Hepatocyte (in vitro differentiated cells): ENCODE measurements around the gene PIK3R2. TPM values are rescaled to one million over a fixed set of nuclear protein-coding genes. Genes with fewer than 3 reads are reported as not detected.

Experiments used
- DNase-seq: peaks from one replicate; pipeline ENCODE4 v3.0.0-alpha.2; 2016; ENCODE audit warnings: low spot score
- H2AFZ ChIP-seq: fragments of 200-600 bp; sonication (generic); 2 replicates; pipeline ENCODE4 v1.6.0; 2016; ENCODE audit warnings: antibody characterized with exemption, mild to moderate bottlenecking
- H3K27ac ChIP-seq: fragments of 200-600 bp; sonication (generic); 2 replicates; pipeline ENCODE4 v1.5.1; 2016; ENCODE audit warnings: mild to moderate bottlenecking
- H3K27me3 ChIP-seq: fragments of 200-600 bp; sonication (generic); 2 replicates; pipeline ENCODE4 v1.6.1; 2016
- H3K36me3 ChIP-seq: fragments of 200-600 bp; sonication (generic); replicated peaks from 2 replicates; pipeline ENCODE4 v1.5.1; 2016; ENCODE audit warnings: low read depth; ENCODE audit not compliant: insufficient read depth
- H3K4me1 ChIP-seq: fragments of 200-600 bp; sonication (generic); 2 replicates; pipeline ENCODE4 v1.5.1; 2016; ENCODE audit warnings: mild to moderate bottlenecking, moderate library complexity; ENCODE audit not compliant: insufficient read depth
- H3K4me2 ChIP-seq: fragments of 200-600 bp; sonication (generic); 2 replicates; pipeline ENCODE4 v1.6.0; 2016
- H3K4me3 ChIP-seq: fragments of 200-600 bp; sonication (generic); 2 replicates; pipeline ENCODE4 v1.5.1; 2016; ENCODE audit warnings: mild to moderate bottlenecking
- H3K79me2 ChIP-seq: fragments of 200-600 bp; sonication (generic); 2 replicates; pipeline ENCODE4 v1.6.0; 2017; ENCODE audit warnings: mild to moderate bottlenecking
- H3K9me2 ChIP-seq: fragments of 200-600 bp; sonication (generic); replicated peaks from 2 replicates; pipeline ENCODE4 v1.6.0; 2017; ENCODE audit warnings: mild to moderate bottlenecking; ENCODE audit not compliant: insufficient read depth
- H3K9me3 ChIP-seq: fragments of 200-600 bp; sonication (generic); 2 replicates; pipeline ENCODE4 v1.5.1; 2016; ENCODE audit warnings: low read depth, mild to moderate bottlenecking
- H4K20me1 ChIP-seq: fragments of 200-600 bp; sonication (generic); 2 replicates; pipeline ENCODE4 v1.6.0; 2016; ENCODE audit warnings: mild to moderate bottlenecking; ENCODE audit not compliant: insufficient read depth, poor library complexity, severe bottlenecking
- EZH2 ChIP-seq: fragments of 200-600 bp; sonication (generic); IDR thresholded peaks from 2 replicates; pipeline ENCODE4 v1.6.1; 2016; ENCODE audit warnings: antibody characterized with exemption, mild to moderate bottlenecking, borderline replicate concordance
- EZH2phosphoT487 ChIP-seq: fragments of 200-600 bp; sonication (generic); IDR thresholded peaks from one replicate; pipeline ENCODE4 v1.6.1; 2018; ENCODE audit warnings: antibody characterized with exemption, mild to moderate bottlenecking, low read depth, moderate library complexity; ENCODE audit not compliant: unreplicated experiment, severe bottlenecking
- WGBS: methylation state at CpG from one replicate; pipeline ENCODE4 v1.1.6; 2016; ENCODE audit warnings: low lambda C conversion rate; ENCODE audit errors: missing lambda C conversion rate; 5-methylcytosine and 5-hydroxymethylcytosine counted together
- polyA plus RNA-seq: library from polyadenylated mRNA; unstranded; fragments of >200 nt; fragmentation: Nextera tagmentation; extraction: Ambion mirVana; gene quantifications from 2 replicates; pipeline ENCODE4 v1.2.1, GENCODE V29; 2016
- total RNA-seq: library from RNA; depleted of rRNA; stranded (reverse); fragments of >200 nt; gene quantifications from 2 replicates; pipeline ENCODE4 v1.2.3, GENCODE V29; 2014
- TF ChIP-seq, protein P1 (sequence below): fragments of 200-600 bp; sonication (generic); IDR thresholded peaks from 2 replicates; pipeline ENCODE4 v1.5.1; 2016; ENCODE audit warnings: antibody characterized with exemption, mild to moderate bottlenecking; ENCODE audit not compliant: poor library complexity

The PIK3R2 gene
- total and polyA plus RNA-seq, 2 experiments from 2014 or later = 29.9 to 52.2 TPM

GRCh38 chr19:18149596-18149975 is 3.4 kb upstream of the PIK3R2 start:
- H3K36me3 ChIP-seq = no peaks in the 10 kb centered on the region
- TF ChIP-seq EZH2phosphoT487 = no peak
- TF ChIP-seq EZH2 = no peak
- TF ChIP-seq, protein P1, sequence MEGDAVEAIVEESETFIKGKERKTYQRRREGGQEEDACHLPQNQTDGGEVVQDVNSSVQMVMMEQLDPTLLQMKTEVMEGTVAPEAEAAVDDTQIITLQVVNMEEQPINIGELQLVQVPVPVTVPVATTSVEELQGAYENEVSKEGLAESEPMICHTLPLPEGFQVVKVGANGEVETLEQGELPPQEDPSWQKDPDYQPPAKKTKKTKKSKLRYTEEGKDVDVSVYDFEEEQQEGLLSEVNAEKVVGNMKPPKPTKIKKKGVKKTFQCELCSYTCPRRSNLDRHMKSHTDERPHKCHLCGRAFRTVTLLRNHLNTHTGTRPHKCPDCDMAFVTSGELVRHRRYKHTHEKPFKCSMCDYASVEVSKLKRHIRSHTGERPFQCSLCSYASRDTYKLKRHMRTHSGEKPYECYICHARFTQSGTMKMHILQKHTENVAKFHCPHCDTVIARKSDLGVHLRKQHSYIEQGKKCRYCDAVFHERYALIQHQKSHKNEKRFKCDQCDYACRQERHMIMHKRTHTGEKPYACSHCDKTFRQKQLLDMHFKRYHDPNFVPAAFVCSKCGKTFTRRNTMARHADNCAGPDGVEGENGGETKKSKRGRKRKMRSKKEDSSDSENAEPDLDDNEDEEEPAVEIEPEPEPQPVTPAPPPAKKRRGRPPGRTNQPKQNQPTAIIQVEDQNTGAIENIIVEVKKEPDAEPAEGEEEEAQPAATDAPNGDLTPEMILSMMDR = no peak
- WGBS = 93% methylated on average over 16 of the region's 16 CpGs

GRCh38 chr19:18150776-18151624 is 2.0 kb upstream of the PIK3R2 start:
- H3K79me2 ChIP-seq = peaks cover 27% of the 10 kb centered on the region
- H3K27ac ChIP-seq = no peak overlapping the region
- no peaks in the 10 kb centered on the region for H3K9me2 ChIP-seq
- WGBS = 92% methylated on average over 18 of the region's 18 CpGs
- H4K20me1 ChIP-seq = no peaks in the 10 kb centered on the region
- DNase-seq = no peak
- peaks cover 10% of the 10 kb centered on the region for H3K4me1 ChIP-seq
- H2AFZ ChIP-seq = no peak overlapping the region
- no peaks in the 10 kb centered on the region for H3K36me3 ChIP-seq
- H3K4me2 ChIP-seq = peak overlapping the region; percentile 76
- TF ChIP-seq, protein P1 = no peak
- no peak for TF ChIP-seq EZH2phosphoT487
- no peak for TF ChIP-seq EZH2
- no peaks in the 10 kb centered on the region for H3K9me3 ChIP-seq
- H3K4me3 ChIP-seq = no peak overlapping the region
- no peaks in the 10 kb centered on the region for H3K27me3 ChIP-seq

More at GRCh38 chr19:18149596-18149975, 3.4 kb upstream of the PIK3R2 start:
- Histone ChIP-seq H4K20me1 (no peaks in the 10 kb centered on the region), H3K27ac (no peak overlapping the region), H3K27me3 (no peaks in the 10 kb centered on the region), H3K4me2 (no peak overlapping the region), H3K4me1 (peaks cover 9% of the 10 kb centered on the region), H3K9me3 (no peaks in the 10 kb centered on the region), H3K79me2 (peaks cover 14% of the 10 kb centered on the region), H3K4me3 (no peak overlapping the region), H3K9me2 (no peaks in the 10 kb centered on the region), H2AFZ (no peak overlapping the region)
- no peak for DNase-seq

- peak; percentile 96 for DNase-seq
- WGBS = under 1% methylated on average over 22 of the region's 22 CpGs
- TF ChIP-seq EZH2phosphoT487 = no peak
- TF ChIP-seq, protein P1 = peak; percentile 73
- Histone ChIP-seq H3K79me2 (peaks cover 37% of the 10 kb centered on the region), H3K27ac (peak overlapping the region; percentile 89), H3K9me3 (no peaks in the 10 kb centered on the region), H3K36me3 (no peaks in the 10 kb centered on the region), H4K20me1 (no peaks in the 10 kb centered on the region), H2AFZ (peak overlapping the region; percentile 61), H3K4me2 (peak overlapping the region; percentile 76), H3K9me2 (no peaks in the 10 kb centered on the region), H3K4me3 (peak overlapping the region; percentile 18), H3K27me3 (no peaks in the 10 kb centered on the region), H3K4me1 (peaks cover 17% of the 10 kb centered on the region)
Observed at GRCh38 chr19:18152442-18152816, 534 bp upstream of the PIK3R2 start.
